ENCODE measurements around the gene SUSD5. TPM values are rescaled to one million over a fixed set of nuclear protein-coding genes. Genes with fewer than 3 reads are reported as not detected.

SUSD5 gene
- total RNA-seq, 4 donors from 2014 or later: 0.18 to 0.85 (median 0.40) TPM; not detected in 1

DNA sequence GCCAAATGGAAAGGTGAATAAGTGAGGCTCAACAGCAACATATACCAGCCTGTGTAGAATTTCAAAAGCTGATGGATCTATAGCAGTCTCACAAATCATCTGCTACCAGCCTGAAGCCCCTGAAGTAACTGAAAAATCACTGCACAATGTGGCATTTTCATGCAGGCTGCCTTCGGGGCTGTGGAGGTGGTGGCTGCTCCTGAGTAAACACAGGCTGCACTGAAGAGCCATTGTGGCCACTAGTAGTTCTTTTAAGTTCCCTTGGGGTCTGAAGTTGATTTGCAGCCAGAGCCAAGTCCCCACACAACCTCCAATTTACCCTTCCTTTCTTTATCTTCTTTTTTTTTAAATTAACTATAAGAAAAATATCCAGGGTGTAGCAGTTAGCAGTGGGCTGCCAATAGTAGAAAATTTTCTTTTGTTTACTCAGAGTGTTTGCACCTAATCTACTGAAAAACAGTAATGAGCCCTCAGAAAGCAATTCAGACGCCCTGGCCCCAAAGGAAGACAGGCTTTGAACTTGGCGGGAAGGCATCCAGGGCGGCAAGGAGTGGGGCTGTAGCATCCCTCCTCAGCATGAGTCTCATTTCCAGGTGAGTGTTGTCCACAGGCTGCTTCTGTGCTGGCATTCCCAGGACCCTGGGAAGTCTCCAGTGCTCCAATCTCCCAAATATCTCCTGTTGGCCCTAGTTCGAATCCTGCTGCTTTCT is 13.3 kb upstream of the SUSD5 start:
- DNase-seq: no peak
- H3K27me3 ChIP-seq: no peaks in the 10 kb centered on the region
- H3K4me1 ChIP-seq: no peaks in the 10 kb centered on the region
- no peak for TF ChIP-seq CTCF (IDR thresholded peaks at IDR 0.05)
- no peak for TF ChIP-seq POLR2A (IDR thresholded peaks at IDR 0.05)
- H3K4me3 ChIP-seq: no peak overlapping the region
- H3K9me3 ChIP-seq: no peaks in the 10 kb centered on the region
- H3K36me3 ChIP-seq: no peaks in the 10 kb centered on the region
- H3K27ac ChIP-seq: no peak overlapping the region

- no peak overlapping the region for H3K4me3 ChIP-seq
- no peak overlapping the region for H3K27ac ChIP-seq
- no peaks in the 10 kb centered on the region for H3K9me3 ChIP-seq
- H3K27me3 ChIP-seq: no peaks in the 10 kb centered on the region
- no peak for TF ChIP-seq CTCF (IDR thresholded peaks at IDR 0.05)
- no peak for TF ChIP-seq POLR2A (IDR thresholded peaks at IDR 0.05)
- no peaks in the 10 kb centered on the region for H3K4me1 ChIP-seq
- H3K36me3 ChIP-seq: no peaks in the 10 kb centered on the region
- DNase-seq: no peak
These were observed 11.3 kb upstream of the SUSD5 start for GRCh38 chr3:33229947-33230346.

DNA sequence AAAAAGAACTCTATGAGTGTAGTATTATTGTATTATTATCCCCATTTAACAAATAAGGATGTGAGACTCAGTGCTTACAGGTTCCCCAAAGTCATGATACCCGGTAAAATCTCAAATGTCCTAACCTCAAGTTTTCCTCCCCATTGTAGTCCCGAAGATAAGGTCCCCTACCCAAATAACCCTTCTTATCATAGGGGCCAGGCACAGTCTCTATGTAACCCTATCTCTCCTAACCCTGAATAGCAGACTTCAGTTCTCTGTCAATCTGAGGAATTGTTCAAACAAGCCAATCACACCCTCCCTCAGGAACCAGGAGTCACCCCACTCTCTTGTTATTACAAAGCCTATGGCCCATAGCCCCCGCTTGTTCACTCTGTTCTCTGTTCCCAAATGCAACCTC is 10.5 kb upstream of the SUSD5 start:
- no peak for DNase-seq
- no peak overlapping the region for H3K27ac ChIP-seq
- no peaks in the 10 kb centered on the region for H3K36me3 ChIP-seq
- H3K9me3 ChIP-seq: no peaks in the 10 kb centered on the region
- no peaks in the 10 kb centered on the region for H3K27me3 ChIP-seq
- no peak for TF ChIP-seq POLR2A (IDR thresholded peaks at IDR 0.05)
- no peak for TF ChIP-seq CTCF (IDR thresholded peaks at IDR 0.05)
- H3K4me3 ChIP-seq: no peak overlapping the region
- no peaks in the 10 kb centered on the region for H3K4me1 ChIP-seq

DNA sequence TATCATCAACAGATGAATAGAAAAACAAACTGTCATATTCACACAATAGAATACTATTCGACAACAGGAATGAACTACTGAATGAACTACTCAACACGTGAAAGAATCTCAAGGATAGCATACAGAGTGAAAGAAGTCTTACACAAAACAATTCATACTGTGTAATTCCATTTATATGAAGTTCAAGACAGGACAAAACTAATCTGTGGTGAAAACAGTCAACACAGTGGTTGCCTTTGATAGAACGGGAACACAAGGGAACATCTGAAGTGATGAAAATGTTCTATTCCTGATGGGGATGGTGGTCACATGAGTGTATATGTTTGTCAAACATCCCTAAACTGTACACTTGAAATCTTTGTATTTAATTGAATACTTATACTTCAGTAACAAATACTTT is 2.6 kb upstream of the SUSD5 start:
- no peak overlapping the region for H3K4me3 ChIP-seq
- H3K36me3 ChIP-seq: no peaks in the 10 kb centered on the region
- TF ChIP-seq CTCF (IDR thresholded peaks at IDR 0.05) (no peak), POLR2A (IDR thresholded peaks at IDR 0.05) (no peak)
- peaks cover 0 to 8% (median 0%) of the 10 kb centered on the region in 4 donors for H3K4me1 ChIP-seq
- no peaks in the 10 kb centered on the region for H3K9me3 ChIP-seq
- no peak overlapping the region for H3K27ac ChIP-seq
- peaks cover 0 to 12% of the 10 kb centered on the region in 2 donors for H3K27me3 ChIP-seq
- no peak for DNase-seq

DNA sequence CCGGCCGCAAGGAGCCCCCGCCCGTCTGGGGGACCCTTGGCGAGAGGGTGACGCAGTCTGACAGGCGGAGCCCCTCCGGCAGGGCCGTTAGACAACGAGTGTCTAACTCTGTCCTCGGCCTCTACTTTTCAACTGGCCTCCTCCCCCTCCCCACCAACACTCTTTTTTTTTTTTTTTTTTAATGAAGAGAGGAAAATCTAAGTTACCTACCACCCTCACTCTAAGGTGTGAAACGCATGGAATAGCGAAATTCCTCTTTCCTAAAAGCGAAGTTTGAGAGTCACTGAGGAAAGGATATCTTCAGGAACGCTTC is 521 bp upstream of the SUSD5 start:
- Histone ChIP-seq H3K4me3 (peak overlapping the region in 1 of 4 donors; percentile 44), H3K27ac (no peak overlapping the region), H3K36me3 (no peaks in the 10 kb centered on the region), H3K9me3 (no peaks in the 10 kb centered on the region), H3K4me1 (peaks cover 0 to 8% (median 0%) of the 10 kb centered on the region in 4 donors), H3K27me3 (peaks cover 0 to 12% of the 10 kb centered on the region in 2 donors)
- TF ChIP-seq CTCF (IDR thresholded peaks at IDR 0.05) (no peak), POLR2A (IDR thresholded peaks at IDR 0.05) (no peak)
- DNase-seq: no peak
